Hematopoietic multipotent progenitor cell treated with erythropoietin and hydrocortisone succinate and interleukin-3 and kit ligand, for 8 days (in vitro differentiated cells): ENCODE measurements around the gene NCOA5.

Experiments used
- DNase-seq: peaks from one replicate; pipeline ENCODE4 v3.0.0-alpha.2; 2015

Gene NCOA5

GRCh38 chr20:46034039-46034438 lies 55.7 kb downstream of the NCOA5 start:
- no peak for DNase-seq

- DNase-seq, result no peak
Measured at GRCh38 chr20:46031701-46032254, 58.0 kb downstream of the NCOA5 start.

- DNase-seq, result no peak
Measured at GRCh38 chr20:46031014-46031569, 58.7 kb downstream of the NCOA5 start.

- DNase-seq, result no peak
Measured at GRCh38 chr20:46030284-46031013, 59.3 kb downstream of the NCOA5 start.

- no peak for DNase-seq
Measured at GRCh38 chr20:46028772-46029371, 60.9 kb downstream of the NCOA5 start, which contains the start of gene SLC12A5. Gene SLC12A5 (plus strand): TSS chr20:46029215. CDS start chr20:46029345, 130 bp downstream.

- no peak for DNase-seq
Measured at GRCh38 chr20:46028110-46028509, 61.7 kb downstream of the NCOA5 start.

- peak; percentile 65 for DNase-seq
Measured at GRCh38 chr20:46027245-46027853, 62.4 kb downstream of the NCOA5 start.

- no peak for DNase-seq
Measured at GRCh38 chr20:46025376-46025783, 64.4 kb downstream of the NCOA5 start.

GRCh38 chr20:46023999-46024398 lies 65.8 kb downstream of the NCOA5 start:
- no peak for DNase-seq

GRCh38 chr20:46023148-46023484 lies 66.6 kb downstream of the NCOA5 start:
- no peak for DNase-seq

- peak; percentile 63 for DNase-seq
Measured at GRCh38 chr20:46022411-46023147, 67.2 kb downstream of the NCOA5 start.

- DNase-seq, result no peak
Measured at GRCh38 chr20:46021361-46022359, 68.1 kb downstream of the NCOA5 start.

GRCh38 chr20:46020555-46020954 lies 69.2 kb downstream of the NCOA5 start:
- DNase-seq, result no peak

GRCh38 chr20:46018611-46019010 lies 71.2 kb downstream of the NCOA5 start:
- DNase-seq, result no peak

GRCh38 chr20:46018112-46018511 lies 71.7 kb downstream of the NCOA5 start:
- DNase-seq, result no peak

- DNase-seq, result no peak
Measured at GRCh38 chr20:46017272-46017671, 72.5 kb downstream of the NCOA5 start.

- no peak for DNase-seq
Measured at GRCh38 chr20:46014517-46015396, 75.0 kb downstream of the NCOA5 start.

GRCh38 chr20:46013829-46014516 lies 75.8 kb downstream of the NCOA5 start:
- peak; percentile 61 for DNase-seq

- no peak for DNase-seq
Measured at GRCh38 chr20:46013322-46013828, 76.4 kb downstream of the NCOA5 start.

GRCh38 chr20:46012921-46013320 lies 76.8 kb downstream of the NCOA5 start:
- no peak for DNase-seq
